DOHH2 (cell line): ENCODE results near the gene C5orf47.
"Not testable (repeated sequence)": the region's sequence is repeated elsewhere in the genome, so short reads cannot be mapped to it uniquely, and the experiment has no call there.

Source experiments
- H3F3A ChIP-seq: fragments of 200-600 bp; sonication (generic), shearing (Covaris generic); 2 replicates; pipeline ENCODE4 v1.6.0; 2016; ENCODE audit warnings: antibody characterized with exemption, mild to moderate bottlenecking; ENCODE audit not compliant: control insufficient read depth, insufficient read depth
- H3K27ac ChIP-seq: fragments of 200-600 bp; sonication (generic); 2 replicates; pipeline ENCODE4 v1.5.1; 2014; ENCODE audit warnings: low read depth, mild to moderate bottlenecking, low read length, moderate library complexity
- H3K27me3 ChIP-seq: fragments of 200-600 bp; sonication (generic); 2 replicates; pipeline ENCODE4 v1.6.1; 2014; ENCODE audit warnings: mild to moderate bottlenecking, low read length, mixed read lengths; ENCODE audit not compliant: control insufficient read depth
- H3K36me3 ChIP-seq: fragments of 200-600 bp; sonication (generic); 2 replicates; pipeline ENCODE4 v1.6.1; 2014; ENCODE audit warnings: mild to moderate bottlenecking, low read length, moderate library complexity, mixed read lengths; ENCODE audit not compliant: control insufficient read depth
- H3K4me1 ChIP-seq: fragments of 200-600 bp; sonication (generic); 2 replicates; pipeline ENCODE4 v1.6.1; 2014; ENCODE audit warnings: mild to moderate bottlenecking, low read length, mixed read lengths; ENCODE audit not compliant: control insufficient read depth
- H3K4me2 ChIP-seq: fragments of 200-600 bp; sonication (generic); 2 replicates; pipeline ENCODE4 v1.6.0; 2014; ENCODE audit warnings: mild to moderate bottlenecking, low read length, moderate library complexity
- H3K4me3 ChIP-seq: fragments of 200-600 bp; sonication (generic); 2 replicates; pipeline ENCODE4 v1.5.1; 2014; ENCODE audit warnings: mild to moderate bottlenecking, low read length, mixed read lengths
- H3K79me2 ChIP-seq: fragments of 200-600 bp; sonication (generic); 2 replicates; pipeline ENCODE4 v1.6.1; 2014; ENCODE audit warnings: mild to moderate bottlenecking, low read length, mixed read lengths; ENCODE audit not compliant: control insufficient read depth
- H3K9me2 ChIP-seq: fragments of 200-600 bp; sonication (generic); replicated peaks from 2 replicates; pipeline ENCODE4 v1.6.1; 2014; ENCODE audit warnings: mild to moderate bottlenecking, low read length, mixed read lengths; ENCODE audit not compliant: control insufficient read depth
- H3K9me3 ChIP-seq: fragments of 200-600 bp; sonication (generic); 2 replicates; pipeline ENCODE4 v1.6.1; 2014; ENCODE audit warnings: antibody characterized with exemption, low read length, mixed read lengths; ENCODE audit not compliant: control insufficient read depth, insufficient read depth
- H4K20me1 ChIP-seq: fragments of 200-600 bp; sonication (generic); 2 replicates; pipeline ENCODE4 v1.6.0; 2014; ENCODE audit warnings: low read depth, mild to moderate bottlenecking, antibody characterized with exemption, low read length, moderate library complexity; ENCODE audit not compliant: control insufficient read depth, insufficient read depth
- EZH2phosphoT487 ChIP-seq: fragments of 200-600 bp; sonication (generic); IDR thresholded peaks from 2 replicates; pipeline ENCODE4 v1.6.1; 2017; ENCODE audit warnings: borderline replicate concordance, mild to moderate bottlenecking, antibody characterized with exemption, low read length, moderate library complexity, mixed read lengths
- TF ChIP-seq, protein P1 (sequence below): fragments of 200-600 bp; sonication (generic); IDR thresholded peaks from one replicate; pipeline ENCODE4 v1.5.1; 2014; ENCODE audit warnings: antibody characterized with exemption, mild to moderate bottlenecking, low read depth, low read length; ENCODE audit not compliant: poor library complexity, severe bottlenecking

The C5orf47 gene

DNA sequence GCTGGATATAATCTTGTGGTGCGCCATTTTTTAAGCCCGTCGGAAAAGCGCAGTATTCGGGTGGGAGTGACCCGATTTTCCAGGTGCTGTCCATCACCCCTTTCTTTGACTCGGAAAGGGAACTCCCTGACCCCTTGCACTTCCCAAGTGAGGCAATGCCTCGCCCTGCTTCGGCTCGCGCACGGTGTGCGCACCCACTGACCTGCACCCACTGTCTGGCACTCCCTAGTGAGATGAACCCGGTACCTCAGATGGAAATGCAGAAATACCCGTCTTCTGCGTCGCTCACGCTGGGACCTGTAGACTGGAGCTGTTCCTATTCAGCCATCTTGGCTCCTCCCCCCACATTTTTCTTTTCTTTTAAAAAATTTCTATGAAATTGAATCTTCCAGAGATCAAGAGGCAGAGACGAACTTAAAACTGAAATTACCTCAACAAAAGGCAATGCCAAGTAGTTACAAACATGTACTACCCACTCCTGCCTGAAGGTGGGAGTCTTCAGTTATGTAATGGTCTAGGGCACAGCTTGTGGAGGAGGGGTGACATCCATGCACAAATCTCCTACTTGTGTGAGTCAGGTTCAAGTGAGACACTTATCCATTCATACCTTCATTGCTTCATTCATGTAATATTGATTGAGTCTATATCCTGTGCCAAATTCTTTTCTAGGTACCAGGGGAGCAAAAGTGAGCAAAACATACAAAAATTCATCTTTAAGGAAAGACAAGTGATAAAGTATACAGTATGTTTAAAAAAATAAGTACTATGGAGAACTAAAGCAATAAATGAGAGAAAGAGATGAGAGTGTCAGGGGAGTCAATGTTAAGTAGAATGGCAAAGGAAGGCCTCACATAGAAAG, 31.3 kb downstream of the C5orf47 start:
- TF ChIP-seq, protein P1, sequence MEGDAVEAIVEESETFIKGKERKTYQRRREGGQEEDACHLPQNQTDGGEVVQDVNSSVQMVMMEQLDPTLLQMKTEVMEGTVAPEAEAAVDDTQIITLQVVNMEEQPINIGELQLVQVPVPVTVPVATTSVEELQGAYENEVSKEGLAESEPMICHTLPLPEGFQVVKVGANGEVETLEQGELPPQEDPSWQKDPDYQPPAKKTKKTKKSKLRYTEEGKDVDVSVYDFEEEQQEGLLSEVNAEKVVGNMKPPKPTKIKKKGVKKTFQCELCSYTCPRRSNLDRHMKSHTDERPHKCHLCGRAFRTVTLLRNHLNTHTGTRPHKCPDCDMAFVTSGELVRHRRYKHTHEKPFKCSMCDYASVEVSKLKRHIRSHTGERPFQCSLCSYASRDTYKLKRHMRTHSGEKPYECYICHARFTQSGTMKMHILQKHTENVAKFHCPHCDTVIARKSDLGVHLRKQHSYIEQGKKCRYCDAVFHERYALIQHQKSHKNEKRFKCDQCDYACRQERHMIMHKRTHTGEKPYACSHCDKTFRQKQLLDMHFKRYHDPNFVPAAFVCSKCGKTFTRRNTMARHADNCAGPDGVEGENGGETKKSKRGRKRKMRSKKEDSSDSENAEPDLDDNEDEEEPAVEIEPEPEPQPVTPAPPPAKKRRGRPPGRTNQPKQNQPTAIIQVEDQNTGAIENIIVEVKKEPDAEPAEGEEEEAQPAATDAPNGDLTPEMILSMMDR, result peak; percentile 59
- H3K27ac ChIP-seq, H3K4me2 ChIP-seq, H3K36me3 ChIP-seq, H3K9me3 ChIP-seq, H3K79me2 ChIP-seq, H3K9me2 ChIP-seq, H4K20me1 ChIP-seq, H3K4me1 ChIP-seq, H3F3A ChIP-seq, H3K4me3 ChIP-seq: not testable (repeated sequence)
- H3K27me3 ChIP-seq, result peaks cover 16% of the 10 kb centered on the region; the same call in 1 of the 2 replicates

DNA sequence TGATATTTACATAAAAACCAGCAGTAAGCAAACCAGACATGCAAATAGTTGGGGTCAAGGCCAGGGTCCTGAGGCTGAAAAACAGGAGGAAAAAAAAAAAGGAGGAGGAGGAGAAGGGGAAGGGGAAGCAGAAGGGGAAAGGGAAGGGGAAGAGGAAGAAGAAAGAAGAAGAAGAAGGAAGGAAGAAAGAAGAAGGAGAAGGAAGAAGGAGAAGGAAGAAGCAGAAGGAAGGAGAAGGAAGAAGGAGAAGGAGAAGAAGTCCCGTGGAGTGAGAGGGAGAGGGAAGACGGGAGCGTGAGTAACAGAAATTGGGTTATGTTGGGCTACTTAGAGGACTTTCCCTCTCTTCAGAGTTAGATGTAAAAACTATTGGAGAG, 31.9 kb downstream of the C5orf47 start:
- H3K9me2 ChIP-seq, result no peaks in the 10 kb centered on the region
- no peak for TF ChIP-seq EZH2phosphoT487
- TF ChIP-seq, protein P1, result no peak

DNA sequence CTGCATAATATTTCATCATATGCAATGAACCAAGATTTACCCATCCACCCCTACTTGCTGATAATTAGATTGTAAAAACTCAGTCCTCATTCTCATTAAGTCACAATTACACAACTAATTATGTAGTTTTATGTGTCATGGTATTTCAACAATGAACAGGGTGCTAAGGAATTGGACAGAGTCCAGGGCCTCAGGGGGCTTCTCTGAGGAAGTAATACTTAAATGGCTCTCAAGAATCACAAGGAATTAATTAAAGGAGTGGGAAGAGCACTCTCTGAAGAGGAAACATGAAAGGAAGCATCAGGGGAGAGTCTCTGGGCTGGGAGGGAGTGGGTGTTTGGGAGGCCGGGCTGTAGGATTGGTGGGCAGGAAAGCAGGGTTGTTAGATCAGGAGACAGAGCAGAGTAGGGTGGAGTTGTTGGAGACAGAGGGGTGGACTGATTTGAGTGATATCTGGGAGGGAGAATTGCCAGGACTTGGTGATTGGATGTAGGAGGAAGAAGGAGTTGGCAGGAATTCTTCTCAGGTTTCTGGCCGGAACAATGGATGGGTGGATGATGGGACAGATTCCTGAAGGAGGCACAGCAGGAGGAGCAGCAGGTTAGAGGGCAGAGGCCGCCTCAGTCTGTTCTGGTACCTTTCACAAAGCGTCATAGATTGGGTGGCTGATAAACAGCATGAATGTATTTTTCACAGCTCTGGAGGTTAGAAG, 33.6 kb downstream of the C5orf47 start:
- Histone ChIP-seq H3K4me2 (no peak overlapping the region), H3K36me3 (no peaks in the 10 kb centered on the region), H3K4me3 (no peak overlapping the region), H3K27me3 (peaks cover 16% of the 10 kb centered on the region), H3K9me2 (no peaks in the 10 kb centered on the region), H3F3A (no peaks in the 10 kb centered on the region), H3K79me2 (no peaks in the 10 kb centered on the region), H3K9me3 (no peaks in the 10 kb centered on the region), H4K20me1 (no peaks in the 10 kb centered on the region), H3K4me1 (no peaks in the 10 kb centered on the region), H3K27ac (no peak overlapping the region)
- no peak for TF ChIP-seq EZH2phosphoT487
- TF ChIP-seq, protein P1, result no peak

More for the DNA sequence above, 31.9 kb downstream of the C5orf47 start:
- Histone ChIP-seq H3K4me2 (no peak overlapping the region), H3K4me1 (no peaks in the 10 kb centered on the region), H4K20me1 (no peaks in the 10 kb centered on the region), H3K36me3 (no peaks in the 10 kb centered on the region), H3K9me3 (no peaks in the 10 kb centered on the region), H3K27me3 (peaks cover 16% of the 10 kb centered on the region; the same call in 1 of the 2 replicates), H3K27ac (no peak overlapping the region), H3K4me3 (no peak overlapping the region), H3F3A (no peaks in the 10 kb centered on the region), H3K79me2 (no peaks in the 10 kb centered on the region)
